GM12872 (cell line): Measurements from ENCODE around the gene GNA12.

Experiments
- TF ChIP-seq, protein P1 (sequence below): IDR thresholded peaks from 3 replicates; pipeline ENCODE4 v1.5.1; 2011; ENCODE audit warnings: low read depth, mild to moderate bottlenecking, low read length, moderate library complexity; ENCODE audit not compliant: insufficient read depth

The GNA12 gene

DNA sequence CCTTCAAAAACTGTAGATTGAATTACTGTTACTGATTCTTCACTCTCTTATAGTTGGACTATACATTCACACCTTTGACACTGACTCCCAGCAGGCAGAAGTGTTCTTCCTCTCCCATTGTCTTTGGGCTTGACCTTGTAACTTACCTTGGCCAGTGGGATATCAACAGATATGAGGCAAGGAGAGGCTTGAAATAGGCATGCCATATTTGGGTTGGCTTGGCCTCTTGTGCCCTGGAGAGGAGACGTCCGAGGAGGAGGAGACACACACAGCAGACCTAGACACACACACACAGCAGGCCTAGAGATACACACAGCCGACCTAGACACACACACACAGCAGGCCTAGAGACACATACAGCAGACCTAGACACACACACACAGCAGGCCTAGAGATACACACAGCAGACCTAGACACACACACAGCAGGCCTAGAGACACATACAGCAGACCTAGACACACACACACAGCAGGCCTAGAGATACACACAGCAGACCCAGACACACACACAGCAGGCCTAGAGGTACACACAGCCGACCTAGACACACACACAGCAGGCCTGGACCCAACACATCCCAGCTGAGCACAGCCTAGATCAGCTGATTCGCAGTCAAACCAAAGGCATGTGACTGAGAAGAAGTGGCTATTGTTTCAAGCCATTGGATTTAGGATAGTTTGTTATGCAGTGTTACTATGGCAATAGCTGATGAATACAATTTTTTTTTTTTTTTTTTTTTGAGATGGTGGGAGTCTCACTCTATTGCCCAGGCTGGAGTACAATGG is 12.5 kb upstream of the GNA12 start:
- TF ChIP-seq, protein P1, sequence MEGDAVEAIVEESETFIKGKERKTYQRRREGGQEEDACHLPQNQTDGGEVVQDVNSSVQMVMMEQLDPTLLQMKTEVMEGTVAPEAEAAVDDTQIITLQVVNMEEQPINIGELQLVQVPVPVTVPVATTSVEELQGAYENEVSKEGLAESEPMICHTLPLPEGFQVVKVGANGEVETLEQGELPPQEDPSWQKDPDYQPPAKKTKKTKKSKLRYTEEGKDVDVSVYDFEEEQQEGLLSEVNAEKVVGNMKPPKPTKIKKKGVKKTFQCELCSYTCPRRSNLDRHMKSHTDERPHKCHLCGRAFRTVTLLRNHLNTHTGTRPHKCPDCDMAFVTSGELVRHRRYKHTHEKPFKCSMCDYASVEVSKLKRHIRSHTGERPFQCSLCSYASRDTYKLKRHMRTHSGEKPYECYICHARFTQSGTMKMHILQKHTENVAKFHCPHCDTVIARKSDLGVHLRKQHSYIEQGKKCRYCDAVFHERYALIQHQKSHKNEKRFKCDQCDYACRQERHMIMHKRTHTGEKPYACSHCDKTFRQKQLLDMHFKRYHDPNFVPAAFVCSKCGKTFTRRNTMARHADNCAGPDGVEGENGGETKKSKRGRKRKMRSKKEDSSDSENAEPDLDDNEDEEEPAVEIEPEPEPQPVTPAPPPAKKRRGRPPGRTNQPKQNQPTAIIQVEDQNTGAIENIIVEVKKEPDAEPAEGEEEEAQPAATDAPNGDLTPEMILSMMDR, result no peak

DNA sequence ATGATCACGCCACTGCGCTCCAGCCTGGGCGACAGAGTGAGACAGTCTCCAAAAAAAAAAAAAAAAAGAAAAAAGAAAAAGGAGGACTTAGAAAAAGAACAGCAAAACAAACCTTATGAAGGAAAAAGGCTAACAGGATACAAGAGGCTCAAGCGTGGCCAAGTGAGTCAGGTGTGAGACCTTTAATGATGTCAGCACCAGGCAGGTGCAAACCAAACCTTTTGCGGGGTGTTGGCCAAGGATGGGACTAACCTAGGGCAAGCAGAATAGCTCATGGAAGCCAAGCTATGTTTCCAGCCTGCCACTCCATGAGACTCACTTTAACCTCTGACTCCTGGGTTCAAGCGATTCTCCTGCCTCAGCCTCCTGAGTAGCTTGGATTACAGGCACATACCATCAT is 11.3 kb upstream of the GNA12 start:
- TF ChIP-seq, protein P1, result no peak

DNA sequence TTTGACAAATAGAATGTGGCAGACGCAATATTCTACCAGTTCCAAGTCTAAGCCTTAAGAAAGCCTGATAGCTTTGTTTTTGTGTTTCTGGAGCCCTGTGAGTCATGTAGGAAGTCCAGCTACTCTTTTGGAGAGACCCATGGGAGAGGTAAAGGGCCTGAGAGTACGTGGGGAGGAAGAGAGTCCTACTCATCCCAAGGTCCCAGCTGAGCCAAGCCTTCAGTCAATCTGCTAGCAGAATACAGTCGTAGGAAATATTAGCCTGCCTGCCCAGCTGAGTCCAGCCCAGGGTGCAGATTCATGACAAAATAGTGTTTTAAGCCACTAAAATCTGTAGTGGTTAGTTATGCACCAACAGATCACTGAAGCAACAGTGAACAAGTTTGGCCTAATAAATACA is 9.0 kb upstream of the GNA12 start:
- TF ChIP-seq, protein P1, result no peak

DNA sequence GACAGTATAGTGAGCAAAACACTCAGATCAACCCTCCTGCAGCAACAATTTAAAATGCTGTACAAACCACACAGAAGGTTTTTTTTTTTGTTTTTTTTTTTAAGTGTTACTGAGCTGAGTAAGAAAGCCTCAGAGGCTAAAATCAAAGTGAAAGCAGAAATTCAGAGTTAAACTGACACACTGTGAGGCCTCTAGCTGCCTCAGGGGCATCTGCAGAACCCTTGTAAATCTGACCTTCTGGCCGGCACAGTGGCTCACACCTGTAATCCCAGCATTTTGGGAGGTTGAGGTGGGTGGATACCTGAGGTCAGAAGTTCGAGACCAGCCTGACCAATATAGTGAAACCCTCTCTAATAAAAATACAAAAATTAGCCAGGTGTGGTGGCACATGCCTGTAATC is 7.4 kb upstream of the GNA12 start:
- TF ChIP-seq, protein P1, result no peak

DNA sequence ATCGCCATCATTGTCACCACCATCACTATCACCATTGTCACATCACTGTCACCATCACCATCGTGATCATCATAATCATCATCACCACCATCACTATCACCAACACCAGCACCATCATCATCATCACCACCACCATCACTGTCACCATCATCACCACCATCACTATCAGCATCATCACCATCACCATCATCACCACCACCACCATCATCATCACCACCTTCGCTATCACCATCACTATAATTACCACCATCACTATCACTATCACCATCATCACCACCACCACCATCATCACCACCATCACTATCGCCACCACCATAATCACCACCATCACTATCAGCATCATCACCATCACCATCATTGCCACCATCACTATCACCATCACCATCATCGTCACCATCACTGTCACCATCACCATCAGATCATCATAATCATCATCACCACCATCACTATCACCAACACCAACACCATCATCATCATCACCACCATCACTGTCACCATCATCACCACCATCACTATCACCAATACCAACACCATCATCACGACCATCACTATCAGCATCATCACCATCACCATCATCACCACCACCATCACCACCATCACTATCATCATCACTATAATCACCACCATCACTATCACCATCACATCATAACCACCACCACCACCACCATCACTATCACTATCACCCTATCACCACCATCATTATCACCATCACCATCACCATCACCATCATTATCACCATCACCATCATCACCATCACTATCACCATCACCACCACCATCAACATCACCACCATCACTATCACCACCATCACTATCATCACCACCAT is 6.0 kb upstream of the GNA12 start:
- TF ChIP-seq, protein P1, result no peak

DNA sequence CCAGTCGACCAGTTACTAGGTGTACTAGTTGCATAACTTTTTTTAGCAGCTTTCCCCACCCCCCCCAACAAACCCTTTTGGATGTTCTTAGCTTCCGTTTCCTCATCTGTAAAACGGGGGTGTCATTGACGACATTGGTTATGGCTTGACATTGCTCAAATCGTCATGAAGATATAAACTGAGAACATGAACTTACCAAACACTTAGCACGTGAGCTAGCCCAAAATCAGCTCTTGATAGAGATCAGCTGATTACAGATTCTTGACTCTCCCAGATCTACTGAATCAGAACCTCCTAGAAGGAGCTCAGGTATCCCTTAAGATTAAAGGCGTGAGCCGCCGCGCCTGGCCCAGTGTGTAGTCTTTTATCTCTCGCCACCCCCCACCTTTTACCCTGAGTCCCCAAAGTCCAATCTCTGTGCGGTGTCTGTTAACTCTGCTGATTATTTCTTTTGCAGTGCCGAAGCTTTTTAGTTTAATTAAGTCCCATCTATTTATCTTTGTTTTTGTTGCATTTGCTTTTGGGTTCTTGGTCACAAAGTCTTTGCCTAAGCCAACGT is 1.0 kb upstream of the GNA12 start:
- TF ChIP-seq, protein P1, result no peak

DNA sequence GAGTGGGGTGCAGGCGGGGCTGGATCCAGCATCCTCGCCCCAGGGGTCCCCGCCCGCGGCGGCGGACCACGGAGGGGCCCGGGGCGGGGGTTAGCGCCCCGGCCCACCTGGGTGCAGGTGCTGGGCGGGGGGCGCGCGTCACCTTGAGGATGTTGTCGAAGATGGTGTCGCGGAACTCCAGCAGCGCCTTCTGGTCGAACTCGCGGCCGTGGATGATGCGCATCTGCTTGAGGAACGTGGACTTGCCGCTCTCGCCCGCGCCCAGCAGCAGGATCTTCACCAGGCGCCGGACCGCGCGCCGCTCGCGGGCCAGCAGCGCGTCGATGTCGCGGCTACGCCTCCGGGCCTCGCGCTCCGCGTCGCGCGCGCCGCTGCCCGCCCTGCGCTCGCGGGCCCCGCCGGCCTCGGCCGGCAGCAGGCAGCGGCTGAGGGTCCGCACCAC is 376 bp downstream of the GNA12 start:
- TF ChIP-seq, protein P1, result no peak
